ENCODE measurements around the gene MEIKIN.

- no peak for TF ChIP-seq CTCF (IDR thresholded peaks at IDR 0.05)
- no peak for TF ChIP-seq POLR2A (IDR thresholded peaks at IDR 0.05; ENCODE audit: low read depth)
- no peak for TF ChIP-seq EP300 (IDR thresholded peaks at IDR 0.05)
- no peak for TF ChIP-seq POLR2AphosphoS5 (IDR thresholded peaks at IDR 0.05)
These were observed 14.4 kb upstream of the MEIKIN start for GRCh38 chr5:131959906-131960305.

All from esophagus muscularis mucosa (tissue), 4 donors.